HG02943 (cell line): Measurements from ENCODE around the gene TRIB2.

Experiments used
- ATAC-seq: cut with Tn5 transposase; IDR thresholded peaks from one replicate; pipeline ENCODE4 v1.9.1; 2021; ENCODE audit warnings: mild to moderate bottlenecking, low read depth, moderate library complexity; ENCODE audit not compliant: unreplicated experiment

The TRIB2 gene

GRCh38 chr2:12737297-12737696 lies 20.6 kb downstream of the TRIB2 start:
- no peak for ATAC-seq

- no peak for ATAC-seq
Observed at GRCh38 chr2:12737738-12738485, 21.2 kb downstream of the TRIB2 start.

GRCh38 chr2:12739721-12740254 lies 23.1 kb downstream of the TRIB2 start:
- ATAC-seq = no peak

- ATAC-seq = no peak
Observed at GRCh38 chr2:12741380-12741779, 24.6 kb downstream of the TRIB2 start.

- no peak for ATAC-seq
Observed at GRCh38 chr2:12742891-12743290, 26.2 kb downstream of the TRIB2 start.

GRCh38 chr2:12750166-12750905 lies 33.6 kb downstream of the TRIB2 start:
- ATAC-seq = no peak

- no peak for ATAC-seq
Observed at GRCh38 chr2:12754643-12755042, 37.9 kb downstream of the TRIB2 start.

GRCh38 chr2:12755384-12755783 lies 38.6 kb downstream of the TRIB2 start:
- ATAC-seq = no peak

GRCh38 chr2:12759248-12759647 lies 42.5 kb downstream of the TRIB2 start:
- ATAC-seq = no peak

GRCh38 chr2:12761104-12761503 lies 44.4 kb downstream of the TRIB2 start:
- ATAC-seq = no peak

- no peak for ATAC-seq
Observed at GRCh38 chr2:12762337-12762736, 45.6 kb downstream of the TRIB2 start.

GRCh38 chr2:12762976-12763375 lies 46.2 kb downstream of the TRIB2 start:
- ATAC-seq = no peak

- no peak for ATAC-seq
Observed at GRCh38 chr2:12763486-12763885, 46.8 kb downstream of the TRIB2 start.

- no peak for ATAC-seq
Observed at GRCh38 chr2:12764075-12764730, 47.5 kb downstream of the TRIB2 start.

GRCh38 chr2:12764849-12765605 lies 48.3 kb downstream of the TRIB2 start:
- ATAC-seq = no peak

- ATAC-seq = no peak
Observed at GRCh38 chr2:12766421-12766879, 49.7 kb downstream of the TRIB2 start.

GRCh38 chr2:12767541-12767940 lies 50.8 kb downstream of the TRIB2 start:
- no peak for ATAC-seq

GRCh38 chr2:12767996-12768624 lies 51.4 kb downstream of the TRIB2 start:
- ATAC-seq = no peak

- no peak for ATAC-seq
Observed at GRCh38 chr2:12769492-12770105, 52.9 kb downstream of the TRIB2 start.
